Neuronal stem cell (in vitro differentiated cells): ENCODE results near the gene CCDC3.

ENCODE experiments used
- DNase-seq: peaks from one replicate; pipeline ENCODE4 v3.0.0-alpha.2; 2013; ENCODE audit warnings: low spot score
- H2AFZ ChIP-seq: one replicate; pipeline ENCODE4 v1.6.1; 2013; ENCODE audit warnings: mild to moderate bottlenecking, low read length, inconsistent platforms
- H2AK5ac ChIP-seq: 2 replicates; pipeline ENCODE4 v1.6.1; 2013; ENCODE audit warnings: low read depth, mild to moderate bottlenecking, inconsistent platforms, low read length, moderate library complexity, mixed read lengths
- H2BK120ac ChIP-seq: 2 replicates; pipeline ENCODE4 v1.6.1; 2013; ENCODE audit warnings: low read depth, mild to moderate bottlenecking, inconsistent platforms, low read length, moderate library complexity, mixed read lengths
- H2BK12ac ChIP-seq: one replicate; pipeline ENCODE4 v1.6.1; 2013; ENCODE audit warnings: low read length, inconsistent platforms
- H2BK15ac ChIP-seq: 2 replicates; pipeline ENCODE4 v1.6.1; 2013; ENCODE audit warnings: mild to moderate bottlenecking, low read length, inconsistent platforms, mixed read lengths
- H2BK5ac ChIP-seq: one replicate; pipeline ENCODE4 v1.6.1; 2013; ENCODE audit warnings: inconsistent platforms, mild to moderate bottlenecking, low read length, moderate library complexity
- H3K14ac ChIP-seq: one replicate; pipeline ENCODE4 v1.6.1; 2013; ENCODE audit warnings: low read length, inconsistent platforms
- H3K18ac ChIP-seq: 2 replicates; pipeline ENCODE4 v1.6.1; 2013; ENCODE audit warnings: low read length, inconsistent platforms
- H3K23ac ChIP-seq: 2 replicates; pipeline ENCODE4 v1.6.1; 2013; ENCODE audit warnings: low read depth, mild to moderate bottlenecking, mixed read lengths, low read length, inconsistent platforms; ENCODE audit not compliant: poor library complexity
- H3K27ac ChIP-seq: replicated peaks from 3 replicates; pipeline ENCODE4 v1.5.1; 2013; ENCODE audit warnings: low read length, inconsistent platforms
- H3K27me3 ChIP-seq, 3 experiments: 2 replicates each; pipeline ENCODE4 v1.6.1; 2013; ENCODE audit warnings: low read length in 3 of 3, mild to moderate bottlenecking in 2 of 3, inconsistent platforms in 1 of 3, low read depth in 1 of 3, mixed read lengths in 1 of 3, moderate library complexity in 1 of 3; ENCODE audit not compliant: control insufficient read depth in 3 of 3, insufficient read depth in 3 of 3
- H3K36me3 ChIP-seq, 2 donors: replicated peaks in 1 of 2; 2 replicates each; pipeline ENCODE4 v1.6.1; 2013; ENCODE audit warnings: low read length in 2 of 2; ENCODE audit not compliant: control insufficient read depth in 2 of 2, insufficient read depth in 2 of 2
- H3K4ac ChIP-seq: 2 replicates; pipeline ENCODE4 v1.6.1; 2013; ENCODE audit warnings: inconsistent platforms, mild to moderate bottlenecking, low read length, moderate library complexity
- H3K4me1 ChIP-seq, 2 donors: 1 replicate in 1 of 2; 2 replicates in 1 of 2; pipeline ENCODE4 v1.6.1; 2013; ENCODE audit warnings: low read length in 2 of 2, low read depth in 1 of 2; ENCODE audit not compliant: control insufficient read depth in 2 of 2, insufficient read depth in 1 of 2
- H3K4me2 ChIP-seq: one replicate; pipeline ENCODE4 v1.6.1; 2013; ENCODE audit warnings: mild to moderate bottlenecking, low read length, inconsistent platforms; ENCODE audit not compliant: insufficient read depth, poor library complexity, severe bottlenecking
- H3K4me3 ChIP-seq, 2 donors: 2 replicates each; pipeline ENCODE4 v1.5.1; 2013; ENCODE audit warnings: low read length in 2 of 2, mild to moderate bottlenecking in 2 of 2, inconsistent platforms in 1 of 2, moderate library complexity in 1 of 2
- H3K79me1 ChIP-seq: one replicate; pipeline ENCODE4 v1.6.1; 2013; ENCODE audit warnings: low read depth, mild to moderate bottlenecking, inconsistent platforms, low read length, moderate library complexity
- H3K9ac ChIP-seq: one replicate; pipeline ENCODE4 v1.6.1; 2013; ENCODE audit warnings: mild to moderate bottlenecking, low read depth, low read length, inconsistent platforms; ENCODE audit not compliant: poor library complexity
- H3K9me3 ChIP-seq, 2 donors: replicated peaks in 1 of 2; 2 replicates each; pipeline versions ENCODE3 to v1.6.1; 2013; ENCODE audit warnings: low read length in 2 of 2, mild to moderate bottlenecking in 2 of 2, inconsistent platforms in 1 of 2, low read depth in 1 of 2, mixed read lengths in 1 of 2, moderate library complexity in 1 of 2; ENCODE audit not compliant: control insufficient read depth in 2 of 2, insufficient read depth in 1 of 2
- H4K8ac ChIP-seq: one replicate; pipeline ENCODE4 v1.6.1; 2013; ENCODE audit warnings: low read depth, mild to moderate bottlenecking, inconsistent platforms, low read length, moderate library complexity
- H4K91ac ChIP-seq: one replicate; pipeline ENCODE4 v1.6.1; 2013; ENCODE audit warnings: low read length, low read depth, mild to moderate bottlenecking, inconsistent platforms; ENCODE audit not compliant: poor library complexity
- WGBS, 2 donors: extraction: QIAGEN DNeasy Blood & Tissue Kit; methylation state at CpG; one replicate each; pipeline ENCODE4 v1.1.7; 2013; ENCODE audit warnings: missing lambda C conversion rate in 2 of 2, mixed read lengths in 1 of 2; ENCODE audit not compliant: insufficient read length in 2 of 2, insufficient replicate concordance in 1 of 2; ENCODE audit errors: extremely low coverage in 2 of 2; 5-methylcytosine and 5-hydroxymethylcytosine counted together

CCDC3 gene

GRCh38 chr10:12995425-12995861 is 6.1 kb downstream of the CCDC3 start:
- no CpG with 5 or more reads among the region's 8 CpGs for WGBS, 2 donors
- Histone ChIP-seq H3K27ac (no peak overlapping the region), H3K14ac (no peak overlapping the region)

GRCh38 chr10:12993595-12993994 is 7.9 kb downstream of the CCDC3 start:
- no peak for DNase-seq
- Histone ChIP-seq H3K23ac (no peak overlapping the region), H2AK5ac (no peak overlapping the region), H3K4me1 (no peaks in the 10 kb centered on the region), H4K8ac (no peak overlapping the region), H3K4ac (no peak overlapping the region), H3K4me2 (no peak overlapping the region), H3K18ac (no peak overlapping the region), H3K4me3 (no peak overlapping the region), H2BK15ac (no peak overlapping the region), H3K9ac (no peak overlapping the region), H2AFZ (no peak overlapping the region), H3K14ac (no peak overlapping the region), H3K79me1 (no peaks in the 10 kb centered on the region), H2BK5ac (no peak overlapping the region), H2BK120ac (no peak overlapping the region), H3K9me3 (no peaks in the 10 kb centered on the region), H3K36me3 (no peaks in the 10 kb centered on the region), H3K27ac (no peak overlapping the region), H4K91ac (no peak overlapping the region), H2BK12ac (no peak overlapping the region), H3K27me3 (peaks cover 0 to 19% (median 0%) of the 10 kb centered on the region in 3 experiments)
- WGBS, 2 donors: no CpG with 5 or more reads among the region's 8 CpGs

More at GRCh38 chr10:12995425-12995861, 6.1 kb downstream of the CCDC3 start:
- no peak for DNase-seq
- Histone ChIP-seq H3K4me2 (no peak overlapping the region), H2BK15ac (no peak overlapping the region), H2BK120ac (no peak overlapping the region), H4K8ac (no peak overlapping the region), H3K9ac (no peak overlapping the region), H2AFZ (no peak overlapping the region), H3K79me1 (no peaks in the 10 kb centered on the region), H3K4me3 (no peak overlapping the region), H2BK12ac (no peak overlapping the region), H4K91ac (no peak overlapping the region), H3K23ac (no peak overlapping the region), H2BK5ac (no peak overlapping the region), H3K4ac (no peak overlapping the region), H3K18ac (no peak overlapping the region), H3K27me3 (peaks cover 0 to 38% (median 3%) of the 10 kb centered on the region in 3 experiments), H2AK5ac (no peak overlapping the region), H3K9me3 (no peaks in the 10 kb centered on the region), H3K4me1 (no peaks in the 10 kb centered on the region), H3K36me3 (no peaks in the 10 kb centered on the region)

GRCh38 chr10:12985347-12985746 is 16.2 kb downstream of the CCDC3 start:
- H3K18ac ChIP-seq: no peak overlapping the region
- peaks cover 0 to 3% of the 10 kb centered on the region in 2 donors for H3K9me3 ChIP-seq
- H3K36me3 ChIP-seq: no peaks in the 10 kb centered on the region
- no peak overlapping the region for H2BK120ac ChIP-seq
- H3K4me3 ChIP-seq: no peak overlapping the region
- no peaks in the 10 kb centered on the region for H3K79me1 ChIP-seq
- no peak overlapping the region for H2AFZ ChIP-seq
- H3K23ac ChIP-seq: no peak overlapping the region
- H2AK5ac ChIP-seq: no peak overlapping the region
- no peak overlapping the region for H3K4ac ChIP-seq
- H2BK12ac ChIP-seq: no peak overlapping the region
- H3K4me1 ChIP-seq: no peaks in the 10 kb centered on the region
- H3K27ac ChIP-seq: no peak overlapping the region
- no peak overlapping the region for H4K91ac ChIP-seq
- no peak overlapping the region for H4K8ac ChIP-seq
- no peaks in the 10 kb centered on the region for H3K27me3 ChIP-seq
- no peak overlapping the region for H3K9ac ChIP-seq
- no peak overlapping the region for H3K14ac ChIP-seq
- H3K4me2 ChIP-seq: no peak overlapping the region
- WGBS, 2 donors: no CpG with 5 or more reads among the region's 6 CpGs
- no peak overlapping the region for H2BK5ac ChIP-seq
- DNase-seq: no peak
- H2BK15ac ChIP-seq: no peak overlapping the region

GRCh38 chr10:12984165-12984747 is 17.3 kb downstream of the CCDC3 start:
- H4K91ac ChIP-seq: no peak overlapping the region
- no peak overlapping the region for H3K4me2 ChIP-seq
- no peaks in the 10 kb centered on the region for H3K79me1 ChIP-seq
- H2AFZ ChIP-seq: no peak overlapping the region
- H2BK15ac ChIP-seq: no peak overlapping the region
- H3K27ac ChIP-seq: no peak overlapping the region
- H3K9me3 ChIP-seq: peaks cover 0 to 3% of the 10 kb centered on the region in 2 donors
- H3K27me3 ChIP-seq: no peaks in the 10 kb centered on the region
- WGBS, 2 donors: no CpG with 5 or more reads among the region's 7 CpGs
- H3K4me3 ChIP-seq: no peak overlapping the region
- H2BK5ac ChIP-seq: no peak overlapping the region
- no peak overlapping the region for H3K23ac ChIP-seq
- no peak overlapping the region for H2BK12ac ChIP-seq
- no peak for DNase-seq
- H4K8ac ChIP-seq: no peak overlapping the region
- H2BK120ac ChIP-seq: no peak overlapping the region
- no peak overlapping the region for H2AK5ac ChIP-seq
- no peak overlapping the region for H3K9ac ChIP-seq
- H3K4ac ChIP-seq: no peak overlapping the region
- no peak overlapping the region for H3K18ac ChIP-seq
- H3K36me3 ChIP-seq: no peaks in the 10 kb centered on the region
- peaks cover 0 to 1% of the 10 kb centered on the region in 2 donors for H3K4me1 ChIP-seq
- no peak overlapping the region for H3K14ac ChIP-seq
